ENCODE data around the gene ITFG1.
"Not testable (repeated sequence)": the region's sequence is repeated elsewhere in the genome, so short reads cannot be mapped to it uniquely, and the experiment has no call there.

ITFG1 gene

DNA sequence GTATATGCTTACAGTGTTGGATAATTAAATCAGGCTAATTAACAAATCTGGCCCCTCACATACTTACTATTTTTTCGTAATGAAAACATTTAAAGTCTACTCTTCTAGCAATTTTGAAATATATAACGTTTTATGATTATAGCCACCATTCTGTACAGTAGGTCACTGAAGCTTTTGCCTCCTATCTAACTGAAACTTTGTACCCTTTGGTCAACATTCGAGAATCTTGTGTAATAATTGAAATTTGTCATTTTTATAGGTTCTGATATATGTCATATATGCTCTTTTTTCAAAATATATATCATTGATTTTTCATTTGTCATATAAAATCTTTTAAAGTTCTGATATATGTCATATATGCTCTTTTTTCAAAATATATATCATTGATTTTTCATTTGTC is 12.9 kb upstream of the ITFG1 start:
- DNase-seq (ENCODE audit: low read depth in 2 of 2): no peak

DNA sequence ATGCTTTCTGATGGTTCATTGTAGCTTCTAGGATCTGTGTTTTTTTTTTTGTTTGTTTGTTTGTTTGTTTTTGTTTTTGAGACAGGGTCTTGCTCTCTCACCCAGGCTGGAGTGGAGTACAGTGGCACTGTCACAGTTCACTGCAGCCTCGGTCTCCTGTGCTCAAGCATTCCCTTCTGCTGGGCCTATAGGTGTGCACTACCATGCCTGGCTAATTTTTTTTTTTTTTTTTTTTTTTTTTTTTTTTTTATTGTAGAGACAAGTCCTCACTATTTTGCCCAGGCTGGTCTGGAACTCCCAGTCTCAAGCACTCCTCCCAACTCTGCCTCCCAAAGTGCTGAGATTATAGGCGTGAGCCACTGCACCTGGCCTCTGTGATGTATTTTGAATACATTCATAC is 12.1 kb upstream of the ITFG1 start:
- DNase-seq (ENCODE audit: low read depth in 2 of 2): not testable (repeated sequence)

DNA sequence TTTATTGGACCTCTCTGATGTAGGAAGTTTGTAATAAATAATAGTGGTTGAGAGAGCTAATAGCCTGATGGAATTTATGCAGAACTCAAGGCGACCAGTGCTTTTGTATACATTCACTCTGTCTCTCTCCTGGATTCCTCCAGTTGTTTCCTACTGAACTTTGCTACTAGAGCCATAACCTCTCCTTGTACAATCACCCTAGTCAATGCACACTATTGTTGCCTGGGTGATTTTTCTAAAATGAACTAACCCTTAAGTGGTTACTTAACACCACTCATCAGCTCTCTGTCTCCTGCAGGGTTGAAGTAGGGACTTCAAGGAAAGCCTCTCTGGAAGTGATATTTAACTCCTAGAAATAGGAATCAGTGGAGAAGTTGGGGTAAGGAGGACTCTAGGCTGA is 9.9 kb upstream of the ITFG1 start:
- no peak for DNase-seq (ENCODE audit: low read depth in 2 of 2)

DNA sequence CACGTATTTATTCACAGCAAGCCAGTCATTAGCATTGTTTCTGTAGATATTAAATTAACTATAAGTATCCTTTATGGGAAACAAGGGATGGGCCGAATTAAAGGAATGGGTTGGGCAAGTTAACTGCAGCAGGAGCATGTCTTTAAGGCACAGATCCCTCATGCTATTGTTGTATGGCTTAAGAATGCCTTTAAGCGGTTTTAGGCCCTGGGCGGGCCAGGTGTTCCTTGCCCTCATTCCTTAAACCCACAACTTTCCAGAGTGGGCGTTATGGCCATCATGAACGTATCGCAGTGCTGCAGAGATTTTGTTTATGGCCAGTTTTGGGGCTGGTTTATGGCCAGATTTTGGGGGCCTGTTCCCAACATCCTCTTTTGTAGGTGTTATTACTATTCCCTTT is 9.3 kb upstream of the ITFG1 start:
- no peak for DNase-seq (ENCODE audit: low read depth in 2 of 2)

DNA sequence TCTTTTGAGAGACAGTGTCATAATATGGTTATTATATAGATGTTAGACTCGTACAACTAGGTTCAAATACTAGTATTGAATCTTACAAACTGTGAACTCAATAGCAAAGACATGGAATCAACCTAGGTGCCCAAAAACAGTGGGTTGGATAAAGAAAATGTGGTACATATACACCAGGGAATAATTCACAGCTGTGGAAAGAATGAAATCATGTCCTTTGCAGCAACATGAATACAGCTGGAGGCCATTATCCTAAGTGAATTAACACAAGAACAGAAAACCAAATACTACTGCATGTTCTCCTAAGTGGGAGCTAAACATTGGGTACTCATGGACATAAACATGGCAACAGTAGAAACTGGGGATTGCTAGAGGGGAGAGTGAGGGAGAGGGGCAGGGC is 8.4 kb upstream of the ITFG1 start:
- no peak for DNase-seq (ENCODE audit: low read depth in 2 of 2)

DNA sequence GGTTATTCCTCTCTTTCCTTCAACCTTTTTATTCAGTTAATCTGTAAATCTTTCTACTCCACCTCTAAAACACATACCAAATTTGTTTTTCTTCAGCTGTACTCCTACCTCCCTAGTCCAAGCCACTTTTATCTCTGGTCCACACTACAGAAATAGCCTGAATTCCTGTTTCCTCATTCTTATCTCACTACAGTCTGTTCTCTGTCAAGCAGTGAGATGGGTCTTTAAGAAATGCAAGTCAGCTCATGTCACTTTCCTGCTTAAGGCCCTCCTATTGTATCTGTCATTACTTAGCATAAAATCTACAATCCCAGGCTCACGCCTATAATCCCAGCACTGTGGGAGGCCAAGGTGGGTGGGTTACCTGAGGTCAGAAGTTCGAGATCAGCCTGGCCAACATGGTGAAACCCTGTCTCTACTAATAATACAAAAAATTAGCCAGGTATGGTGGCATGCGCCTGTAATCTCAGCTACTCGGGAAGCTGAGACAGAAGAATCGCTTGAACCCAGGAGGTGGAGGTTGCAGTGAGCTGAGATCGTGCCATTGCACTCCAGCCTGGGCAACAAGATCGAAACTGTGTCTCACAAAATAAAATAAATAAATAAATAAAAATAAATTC is 7.3 kb upstream of the ITFG1 start:
- not testable (repeated sequence) for DNase-seq (ENCODE audit: low read depth in 2 of 2)

DNA sequence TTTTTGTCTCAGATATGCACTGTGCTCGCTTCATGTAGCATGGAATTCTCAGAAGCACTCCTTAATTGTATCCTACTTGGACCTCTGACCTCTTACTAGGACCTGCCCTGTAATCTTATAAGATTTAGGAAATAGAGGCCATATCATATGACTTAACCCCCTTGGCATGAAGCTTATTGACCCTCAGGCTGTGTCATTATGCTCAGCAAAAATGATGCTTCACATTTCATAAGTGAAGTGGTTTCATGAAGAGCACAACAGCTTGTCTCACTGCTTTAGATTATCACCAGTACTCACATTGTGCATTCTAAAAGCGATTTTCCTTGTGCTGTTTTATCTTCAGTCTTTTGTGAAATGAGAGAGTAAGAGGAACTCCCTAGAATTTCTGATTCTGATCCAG is 6.6 kb upstream of the ITFG1 start:
- DNase-seq (ENCODE audit: low read depth in 2 of 2): no peak

DNA sequence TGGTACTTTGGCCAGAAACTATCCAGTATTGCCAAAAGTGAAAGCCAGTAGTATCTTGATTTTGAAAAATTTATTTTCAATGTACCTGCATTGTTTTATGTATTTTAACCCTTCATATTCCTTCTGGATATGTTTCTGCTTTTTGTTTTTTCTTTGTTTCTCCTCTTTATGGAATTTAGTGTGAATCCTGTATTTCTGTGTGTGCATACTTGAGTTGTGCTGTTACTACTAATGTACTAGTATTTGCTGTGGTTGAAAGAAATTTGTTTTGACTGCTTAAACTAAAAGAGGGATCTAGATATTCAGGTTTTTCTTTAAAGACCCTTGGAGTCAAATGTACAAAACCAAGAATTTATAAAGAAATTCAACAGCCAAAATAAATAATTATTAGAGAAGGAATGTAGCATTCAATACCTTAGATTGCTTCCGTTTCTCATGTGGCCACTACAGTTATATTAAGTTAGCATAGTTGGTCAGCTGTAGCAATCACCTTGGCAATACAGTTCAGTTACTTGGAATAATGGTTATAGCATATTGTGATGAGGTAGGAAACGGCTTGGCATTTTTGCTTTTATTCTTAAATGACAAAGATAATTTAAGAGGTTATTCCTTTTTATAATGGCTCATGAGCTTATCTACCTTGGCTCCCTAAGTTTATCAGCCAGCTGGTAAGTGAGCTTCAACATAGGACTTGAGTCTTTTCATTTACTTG is 5.2 kb upstream of the ITFG1 start:
- DNase-seq (ENCODE audit: low read depth in 2 of 2): no peak

DNA sequence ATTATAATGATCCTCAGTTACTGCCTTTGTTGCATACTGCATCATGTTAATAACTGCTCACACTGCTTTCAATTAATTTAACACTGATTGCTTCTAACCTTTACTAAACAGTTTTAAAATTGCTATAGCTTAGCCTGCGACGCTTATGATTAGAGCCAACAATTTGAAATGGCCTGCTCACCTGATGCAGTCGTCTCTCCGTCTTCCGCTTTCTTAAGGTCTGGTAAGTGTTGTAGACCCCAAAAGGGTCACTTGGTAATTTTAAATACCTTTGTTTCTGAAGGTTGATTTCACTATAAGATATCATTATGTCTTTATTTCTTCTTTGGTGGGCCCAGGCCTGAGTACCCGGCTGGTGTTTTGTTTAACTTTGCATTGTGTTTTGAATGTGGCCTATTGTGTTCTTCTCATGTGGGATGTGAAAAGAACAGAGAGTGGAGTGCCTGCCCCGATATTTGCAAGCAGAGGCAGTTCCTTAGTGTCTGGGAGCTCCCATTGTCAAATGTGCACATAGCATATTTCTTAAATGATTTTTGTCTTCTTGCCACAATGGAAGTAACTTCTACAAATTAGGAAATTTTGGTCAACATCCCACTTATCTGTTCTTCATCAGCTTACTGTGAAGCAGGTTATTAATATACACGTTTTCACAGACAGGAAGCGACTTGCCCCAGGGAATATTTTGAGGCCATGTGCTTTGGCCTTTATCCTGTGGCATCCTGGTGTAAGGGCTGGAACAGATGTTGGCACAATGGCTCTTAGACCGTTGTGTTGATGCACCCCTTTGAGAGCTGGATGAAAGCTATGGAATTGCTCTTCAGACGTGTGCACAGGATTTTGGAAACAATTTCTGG is 3.1 kb upstream of the ITFG1 start:
- no peak for DNase-seq (ENCODE audit: low read depth in 2 of 2)

DNA sequence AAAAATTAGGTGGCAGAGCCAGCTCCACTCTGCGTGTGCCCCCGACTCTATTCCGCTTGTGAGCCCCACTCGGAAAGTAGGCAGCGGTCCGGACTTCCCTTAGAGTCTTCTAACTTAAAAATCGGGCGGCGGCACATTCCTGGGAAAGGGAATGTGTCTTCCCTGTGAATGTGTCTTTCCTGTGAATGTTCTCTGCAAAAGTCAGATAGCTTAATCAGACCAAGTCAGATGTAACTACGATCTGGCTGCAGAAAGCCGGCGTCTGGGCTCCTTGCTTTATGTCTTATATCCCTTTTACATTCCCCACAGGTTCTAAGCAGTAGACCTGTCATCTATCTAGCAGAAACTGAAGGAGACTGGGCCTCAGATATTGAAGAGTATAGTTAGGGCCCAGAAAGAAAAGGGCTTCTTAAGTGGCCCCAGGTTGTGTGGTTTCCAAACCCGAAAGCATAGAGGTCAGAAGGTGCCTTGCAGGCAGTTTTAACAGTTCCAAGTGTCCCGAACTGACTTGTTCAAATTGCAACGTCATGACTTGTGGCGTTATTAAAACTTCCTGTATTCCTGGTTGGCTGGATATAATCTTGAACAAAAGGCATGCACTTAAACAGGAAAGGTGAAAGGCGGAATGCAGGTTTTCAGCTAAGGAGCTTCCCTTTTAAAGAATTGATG is 869 bp upstream of the ITFG1 start:
- DNase-seq (ENCODE audit: low read depth in 2 of 2): no peak

DNA sequence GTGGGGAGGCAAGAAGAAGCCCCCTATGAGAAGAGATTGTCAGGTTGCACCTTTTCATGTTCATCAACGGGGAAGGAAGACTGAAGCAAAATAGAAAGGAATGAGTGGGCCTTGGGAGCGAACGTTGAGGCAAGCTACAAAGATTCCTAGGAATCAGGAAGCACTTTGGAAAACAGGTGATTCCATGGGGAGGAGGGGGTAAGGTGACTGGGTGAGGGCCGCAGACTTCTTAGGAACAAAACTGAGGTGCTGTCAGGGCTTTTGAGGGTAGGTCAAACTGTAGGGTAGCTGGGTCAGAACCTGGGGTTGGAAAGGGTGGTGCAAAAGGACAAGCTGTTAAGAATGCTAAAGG is 528 bp downstream of the ITFG1 start:
- DNase-seq (ENCODE audit: low read depth in 2 of 2): no peak

DNA sequence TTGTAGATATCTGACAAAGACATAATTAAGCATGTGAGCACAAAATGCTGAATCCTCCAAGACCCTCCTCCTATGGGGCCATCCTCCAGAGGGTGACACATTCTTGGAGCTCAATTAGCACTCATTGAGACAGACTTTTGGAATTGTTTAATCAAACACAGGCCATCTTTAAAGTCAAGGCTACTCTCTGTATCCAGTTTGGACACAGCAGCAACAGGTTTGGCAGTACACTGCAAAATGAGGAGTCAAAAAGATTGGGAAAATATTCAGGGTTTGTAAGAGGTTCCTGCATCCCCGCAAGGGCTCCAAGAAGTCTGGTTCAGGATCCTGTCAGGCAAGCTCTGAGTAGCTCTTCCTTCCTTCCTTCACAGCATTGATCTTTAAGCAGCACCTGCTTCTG is 1.3 kb downstream of the ITFG1 start:
- DNase-seq (ENCODE audit: low read depth in 2 of 2): no peak

DNA sequence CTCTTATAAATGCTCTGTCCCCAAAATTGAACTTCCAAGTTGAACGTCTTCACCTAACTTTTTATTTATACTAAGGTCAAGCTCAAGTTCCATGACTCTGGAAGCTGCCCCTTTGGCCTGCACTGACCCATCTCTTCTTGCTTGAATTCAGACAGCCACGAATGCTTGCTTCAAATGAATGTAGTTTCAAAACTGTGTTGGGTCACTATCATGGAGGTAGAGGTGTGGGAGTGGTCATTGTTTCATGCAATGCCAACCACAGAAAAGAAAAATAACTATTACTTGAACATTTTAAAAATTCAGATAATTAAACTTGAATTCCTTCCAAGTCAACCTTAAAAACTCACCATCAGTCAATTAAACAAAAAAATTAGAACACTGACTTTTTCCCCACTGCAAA is 2.5 kb downstream of the ITFG1 start:
- DNase-seq (ENCODE audit: low read depth in 2 of 2): no peak

DNA sequence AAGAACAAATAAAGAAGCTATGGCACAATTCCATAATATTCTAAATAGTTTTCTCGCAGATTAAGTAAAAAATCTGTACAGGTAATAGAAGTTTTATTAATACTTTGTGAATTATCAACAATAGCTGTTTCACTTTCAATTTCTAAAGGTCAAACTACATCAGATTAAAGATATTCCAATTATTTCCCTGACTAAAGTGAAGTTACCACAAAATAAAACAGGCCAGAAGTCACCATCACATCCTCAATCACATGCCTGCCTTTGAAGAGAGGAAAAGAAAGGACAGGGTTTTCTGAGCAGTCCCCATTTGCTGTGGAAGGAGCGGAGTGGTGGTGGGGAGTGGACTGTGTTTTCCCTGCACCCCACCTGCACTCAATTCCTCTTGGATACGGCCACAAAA is 11.1 kb downstream of the ITFG1 start:
- DNase-seq (ENCODE audit: low read depth in 2 of 2): no peak

DNA sequence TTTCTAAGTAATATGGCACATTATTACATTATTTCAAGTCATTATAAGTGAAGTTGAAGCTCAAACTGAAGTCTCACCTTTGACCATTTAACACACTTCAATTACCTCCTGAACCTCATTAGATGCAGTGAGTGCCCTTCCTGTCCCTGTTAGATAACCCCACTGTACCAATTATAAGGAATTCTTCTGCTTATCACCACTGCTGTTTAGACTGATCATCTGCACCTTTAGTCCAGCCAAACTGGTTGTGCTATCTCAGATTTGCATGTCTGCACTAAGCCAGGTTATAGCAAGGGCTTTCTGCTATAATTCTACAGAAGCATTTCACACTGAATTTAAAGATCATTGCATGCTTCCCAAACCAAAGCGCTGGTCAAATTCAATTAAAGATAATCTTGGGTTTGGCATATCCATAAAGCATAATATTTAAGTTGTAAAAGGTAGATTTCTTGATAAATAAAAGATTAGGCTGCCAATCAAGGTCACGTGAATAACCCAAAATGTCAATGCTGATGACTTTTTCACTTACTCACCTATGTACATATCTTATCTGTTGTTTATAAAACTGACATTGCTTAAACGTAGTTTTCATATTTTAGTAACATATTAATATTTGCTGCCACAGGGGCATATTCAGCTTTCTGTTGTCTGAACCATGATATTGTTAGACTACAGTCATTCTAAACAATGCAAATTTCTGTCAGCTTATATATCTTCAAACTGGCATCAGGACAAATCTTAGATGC is 11.9 kb downstream of the ITFG1 start:
- DNase-seq (ENCODE audit: low read depth in 2 of 2): no peak

DNA sequence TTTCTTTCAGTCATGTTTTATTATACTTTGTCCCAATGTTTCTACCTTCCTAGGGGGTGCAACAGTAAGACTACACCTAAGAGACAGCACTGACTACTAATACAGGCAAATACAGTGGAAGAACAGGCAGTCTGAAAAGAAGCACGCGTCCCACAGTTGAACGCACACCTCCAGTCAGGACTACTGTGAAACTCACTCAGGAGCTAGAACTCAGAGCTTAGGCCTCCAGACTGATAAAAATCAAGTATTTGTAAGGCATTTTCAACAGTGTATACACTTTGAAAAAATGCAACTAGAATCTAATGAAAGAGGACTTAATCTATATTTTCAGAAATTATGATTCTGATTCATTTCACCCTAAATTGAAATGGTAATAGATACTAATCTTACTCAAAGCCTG is 14.4 kb downstream of the ITFG1 start:
- no peak for DNase-seq (ENCODE audit: low read depth in 2 of 2)

DNA sequence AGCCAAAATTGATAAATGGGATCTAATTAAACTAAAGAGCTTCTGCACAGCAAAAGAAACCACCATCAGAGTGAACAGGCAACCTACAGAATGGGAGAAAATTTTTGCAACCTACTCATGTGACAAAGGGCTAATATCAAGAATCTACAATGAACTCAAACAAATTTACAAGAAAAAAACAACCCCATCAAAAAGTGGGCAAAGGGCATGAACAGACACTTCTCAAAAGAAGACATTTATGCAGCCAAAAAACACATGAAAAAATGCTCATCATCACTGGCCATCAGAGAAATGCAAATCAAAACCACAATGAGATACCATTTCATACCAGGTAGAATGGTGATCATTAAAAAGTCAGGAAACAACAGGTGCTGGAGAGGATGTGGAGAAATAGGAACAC is 18.0 kb downstream of the ITFG1 start:
- not testable (repeated sequence) for DNase-seq (ENCODE audit: low read depth in 2 of 2)

DNA sequence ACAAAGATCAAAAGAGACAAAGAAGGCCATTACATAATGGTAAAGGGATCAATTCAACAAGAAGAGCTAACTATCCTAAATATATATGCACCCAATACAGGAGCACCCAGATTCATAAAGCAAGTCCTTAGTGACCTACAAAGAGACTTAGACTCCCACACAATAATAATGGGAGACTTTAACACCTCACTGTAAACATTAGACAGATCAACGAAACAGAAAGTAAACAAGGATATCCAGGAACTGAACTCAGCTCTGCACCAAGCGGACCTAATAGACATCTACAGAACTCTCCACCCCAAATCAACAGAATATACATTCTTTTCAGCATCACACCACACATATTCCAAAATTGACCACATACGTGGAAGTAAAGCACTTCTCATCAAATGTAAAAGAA is 20.8 kb downstream of the ITFG1 start:
- DNase-seq (ENCODE audit: low read depth in 2 of 2): not testable (repeated sequence)

DNA sequence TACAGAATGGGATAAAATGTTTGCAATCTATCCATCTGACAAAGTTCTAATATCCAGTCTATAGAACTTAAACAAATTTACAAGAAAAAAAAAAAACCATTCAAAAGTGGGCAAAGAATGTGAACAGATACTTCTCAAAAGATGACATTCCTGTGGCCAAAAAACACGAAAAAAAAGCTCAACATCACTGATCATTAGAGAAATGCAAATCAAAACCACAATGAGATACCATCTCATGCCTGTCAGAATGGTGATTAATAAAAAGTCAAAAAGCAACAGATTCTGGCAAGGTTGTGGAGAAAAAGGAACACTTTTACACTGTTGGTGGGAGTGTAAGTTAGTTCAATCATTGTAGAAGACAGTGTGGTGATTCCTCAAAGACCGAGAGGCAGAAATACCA is 26.6 kb downstream of the ITFG1 start:
- DNase-seq (ENCODE audit: low read depth in 2 of 2): not testable (repeated sequence)

DNA sequence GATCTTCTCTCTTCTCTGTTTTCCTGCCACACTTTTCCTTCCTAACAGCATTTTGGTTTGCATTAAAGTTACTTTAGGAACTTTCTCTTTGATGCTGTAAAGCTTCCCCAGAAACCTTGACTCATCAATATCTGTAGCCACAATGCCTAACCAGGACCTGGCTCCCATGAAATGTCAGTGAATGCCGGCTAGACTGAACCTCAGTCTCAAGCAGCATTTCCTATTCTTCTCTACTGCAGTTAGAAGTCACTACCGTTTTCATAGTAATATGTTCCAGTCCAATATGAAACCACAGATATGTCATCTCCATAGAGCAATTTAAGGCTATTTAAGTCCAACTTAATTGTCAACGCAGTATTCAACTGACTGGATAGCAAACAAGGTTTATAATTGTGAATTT is 28.9 kb downstream of the ITFG1 start:
- DNase-seq (ENCODE audit: low read depth in 2 of 2): no peak

DNA sequence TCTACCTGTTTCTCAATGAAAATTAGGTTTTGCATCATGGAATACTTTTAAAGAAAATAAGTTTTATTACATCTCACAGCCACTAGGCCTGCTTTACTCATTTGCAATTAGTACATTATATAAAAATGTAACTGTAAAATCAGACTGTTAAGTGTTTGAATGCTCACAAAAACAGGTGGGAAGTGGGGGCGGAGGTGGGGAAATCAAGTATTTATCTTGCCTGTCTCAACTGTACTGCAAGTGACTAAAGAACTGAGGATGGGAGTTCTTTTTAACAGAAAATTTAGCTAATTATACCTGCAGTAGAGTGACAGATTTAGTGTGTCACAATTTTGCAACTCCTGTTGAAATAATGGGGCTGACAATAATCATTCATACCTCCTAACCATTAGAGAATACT is 34.1 kb downstream of the ITFG1 start:
- DNase-seq (ENCODE audit: low read depth in 2 of 2): no peak

DNA sequence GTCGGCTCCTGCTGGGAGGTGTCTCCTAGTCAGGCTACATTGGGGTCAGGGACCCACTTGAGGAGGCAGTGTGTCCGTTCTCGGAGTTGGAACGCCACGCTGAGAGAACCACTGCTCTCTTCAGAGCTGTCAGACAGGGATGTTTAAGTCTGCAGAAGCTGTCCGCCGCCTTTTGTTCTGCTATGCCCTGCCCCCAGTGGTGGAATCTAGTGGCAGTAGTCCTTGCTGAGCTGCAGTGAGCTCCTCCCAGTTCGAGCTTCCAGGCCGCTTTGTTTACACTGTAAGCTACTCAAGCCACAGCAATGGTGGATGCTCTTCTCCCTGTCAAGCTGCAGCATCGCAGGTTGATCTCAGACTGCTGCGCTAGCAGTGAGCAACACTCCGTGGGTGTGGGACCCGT is 36.0 kb downstream of the ITFG1 start:
- DNase-seq (ENCODE audit: low read depth in 2 of 2): no peak
